ENCODE measurements around the gene PLAAT4. TPM values are rescaled to one million over a fixed set of nuclear protein-coding genes. Genes with fewer than 3 reads are reported as not detected.

The PLAAT4 gene
- total and polyA plus RNA-seq, 2 donors from 2014 or later: 111 to 579 TPM

DNA sequence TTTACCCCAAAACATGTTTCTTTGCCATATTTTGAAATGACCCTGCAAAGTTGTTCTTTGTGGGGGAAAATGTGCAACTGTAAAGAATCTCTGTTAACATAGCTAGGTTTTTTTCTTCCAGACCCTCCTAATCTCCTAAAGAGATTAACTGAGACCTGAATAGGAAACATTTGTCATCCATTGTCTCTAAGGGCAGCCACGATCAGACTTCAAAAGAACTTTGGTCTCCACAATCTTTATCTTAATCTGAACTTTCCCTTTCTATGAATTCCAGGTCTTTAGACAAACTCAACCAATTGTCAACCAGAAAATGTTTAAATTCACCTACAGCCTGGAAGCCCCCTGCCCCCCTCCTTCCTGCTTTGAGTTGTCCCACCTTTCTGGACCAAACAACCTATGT is 35.4 kb upstream of the PLAAT4 start:
- peaks cover 0 to 4% (median 2%) of the 10 kb centered on the region in 3 donors for H3K9me3 ChIP-seq (ENCODE audit: control insufficient read depth in 2 of 3, insufficient read depth in 1 of 3, low read length in 3 of 3)
- peaks cover 0 to 1% (median 0%) of the 10 kb centered on the region in 3 donors for H3K4me1 ChIP-seq (ENCODE audit: control insufficient read depth in 2 of 3, insufficient read depth in 2 of 3, low read depth in 1 of 3, low read length in 3 of 3)
- TF ChIP-seq, protein P1, sequence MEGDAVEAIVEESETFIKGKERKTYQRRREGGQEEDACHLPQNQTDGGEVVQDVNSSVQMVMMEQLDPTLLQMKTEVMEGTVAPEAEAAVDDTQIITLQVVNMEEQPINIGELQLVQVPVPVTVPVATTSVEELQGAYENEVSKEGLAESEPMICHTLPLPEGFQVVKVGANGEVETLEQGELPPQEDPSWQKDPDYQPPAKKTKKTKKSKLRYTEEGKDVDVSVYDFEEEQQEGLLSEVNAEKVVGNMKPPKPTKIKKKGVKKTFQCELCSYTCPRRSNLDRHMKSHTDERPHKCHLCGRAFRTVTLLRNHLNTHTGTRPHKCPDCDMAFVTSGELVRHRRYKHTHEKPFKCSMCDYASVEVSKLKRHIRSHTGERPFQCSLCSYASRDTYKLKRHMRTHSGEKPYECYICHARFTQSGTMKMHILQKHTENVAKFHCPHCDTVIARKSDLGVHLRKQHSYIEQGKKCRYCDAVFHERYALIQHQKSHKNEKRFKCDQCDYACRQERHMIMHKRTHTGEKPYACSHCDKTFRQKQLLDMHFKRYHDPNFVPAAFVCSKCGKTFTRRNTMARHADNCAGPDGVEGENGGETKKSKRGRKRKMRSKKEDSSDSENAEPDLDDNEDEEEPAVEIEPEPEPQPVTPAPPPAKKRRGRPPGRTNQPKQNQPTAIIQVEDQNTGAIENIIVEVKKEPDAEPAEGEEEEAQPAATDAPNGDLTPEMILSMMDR (IDR thresholded peaks at IDR 0.05; ENCODE audit: borderline replicate concordance, extremely low read depth, insufficient read depth): no peak
- no peak overlapping the region for H3K27ac ChIP-seq (ENCODE audit: low read depth in 2 of 2, low read length in 2 of 2)
- no peaks in the 10 kb centered on the region for H3K27me3 ChIP-seq (ENCODE audit: control insufficient read depth, insufficient read depth, low read length)
- FAIRE-seq (no peak), DNase-seq (no peak)
- no peaks in the 10 kb centered on the region for H3K36me3 ChIP-seq (ENCODE audit: control insufficient read depth in 2 of 3, insufficient read depth in 3 of 3, low read length in 3 of 3)
- intact Hi-C loops (cut with DNase I): no loop called here
- no peak overlapping the region for H3K4me3 ChIP-seq (ENCODE audit: low read length in 3 of 3)
- H3K9ac ChIP-seq (ENCODE audit: low read length in 3 of 3): no peak overlapping the region

GRCh38 chr11:63502252-63502820 is 34.3 kb upstream of the PLAAT4 start:
- peaks cover 0 to 4% (median 2%) of the 10 kb centered on the region in 3 donors for H3K9me3 ChIP-seq (ENCODE audit: control insufficient read depth in 2 of 3, insufficient read depth in 1 of 3, low read length in 3 of 3)
- TF ChIP-seq, protein P1 (IDR thresholded peaks at IDR 0.05; ENCODE audit: borderline replicate concordance, extremely low read depth, insufficient read depth): no peak
- H3K4me1 ChIP-seq (ENCODE audit: control insufficient read depth in 2 of 3, insufficient read depth in 2 of 3, low read depth in 1 of 3, low read length in 3 of 3): peaks cover 0 to 2% (median 0%) of the 10 kb centered on the region in 3 donors
- intact Hi-C loops (cut with DNase I): no loop called here
- FAIRE-seq (no peak), DNase-seq (no peak)
- no peaks in the 10 kb centered on the region for H3K27me3 ChIP-seq (ENCODE audit: control insufficient read depth, insufficient read depth, low read length)
- no peak overlapping the region for H3K4me3 ChIP-seq (ENCODE audit: low read length in 3 of 3)
- no peak overlapping the region for H3K9ac ChIP-seq (ENCODE audit: low read length in 3 of 3)
- no peak overlapping the region for H3K27ac ChIP-seq (ENCODE audit: low read depth in 2 of 2, low read length in 2 of 2)
- no peaks in the 10 kb centered on the region for H3K36me3 ChIP-seq (ENCODE audit: control insufficient read depth in 2 of 3, insufficient read depth in 3 of 3, low read length in 3 of 3)

GRCh38 chr11:63503492-63503891 is 33.1 kb upstream of the PLAAT4 start:
- Histone ChIP-seq H3K27ac (ENCODE audit: low read depth in 2 of 2, low read length in 2 of 2) (no peak overlapping the region), H3K27me3 (ENCODE audit: control insufficient read depth, insufficient read depth, low read length) (no peaks in the 10 kb centered on the region), H3K9ac (ENCODE audit: low read length in 3 of 3) (no peak overlapping the region), H3K9me3 (ENCODE audit: control insufficient read depth in 2 of 3, insufficient read depth in 1 of 3, low read length in 3 of 3) (peaks cover 0 to 4% (median 2%) of the 10 kb centered on the region in 3 donors), H3K4me3 (ENCODE audit: low read length in 3 of 3) (no peak overlapping the region), H3K36me3 (ENCODE audit: control insufficient read depth in 2 of 3, insufficient read depth in 3 of 3, low read length in 3 of 3) (no peaks in the 10 kb centered on the region), H3K4me1 (ENCODE audit: control insufficient read depth in 2 of 3, insufficient read depth in 2 of 3, low read depth in 1 of 3, low read length in 3 of 3) (peaks cover 0 to 2% (median 0%) of the 10 kb centered on the region in 3 donors)
- intact Hi-C loops (cut with DNase I): no loop called here
- DNase-seq (no peak), FAIRE-seq (no peak)
- TF ChIP-seq, protein P1 (IDR thresholded peaks at IDR 0.05; ENCODE audit: borderline replicate concordance, extremely low read depth, insufficient read depth): no peak

GRCh38 chr11:63504054-63504453 is 32.6 kb upstream of the PLAAT4 start:
- TF ChIP-seq, protein P1 (IDR thresholded peaks at IDR 0.05; ENCODE audit: borderline replicate concordance, extremely low read depth, insufficient read depth): no peak
- FAIRE-seq (no peak), DNase-seq (no peak)
- Histone ChIP-seq H3K27me3 (ENCODE audit: control insufficient read depth, insufficient read depth, low read length) (no peaks in the 10 kb centered on the region), H3K9me3 (ENCODE audit: control insufficient read depth in 2 of 3, insufficient read depth in 1 of 3, low read length in 3 of 3) (peaks cover 0 to 4% (median 2%) of the 10 kb centered on the region in 3 donors), H3K27ac (ENCODE audit: low read depth in 2 of 2, low read length in 2 of 2) (no peak overlapping the region), H3K4me1 (ENCODE audit: control insufficient read depth in 2 of 3, insufficient read depth in 2 of 3, low read depth in 1 of 3, low read length in 3 of 3) (peaks cover 0 to 2% (median 0%) of the 10 kb centered on the region in 3 donors), H3K4me3 (ENCODE audit: low read length in 3 of 3) (no peak overlapping the region), H3K36me3 (ENCODE audit: control insufficient read depth in 2 of 3, insufficient read depth in 3 of 3, low read length in 3 of 3) (no peaks in the 10 kb centered on the region), H3K9ac (ENCODE audit: low read length in 3 of 3) (no peak overlapping the region)
- intact Hi-C loops (cut with DNase I): no loop called here

Data from kidney (tissue), 14 donors.